ENCODE results near the gene EXOC6B. TPM values are rescaled to one million over a fixed set of nuclear protein-coding genes. Genes with fewer than 3 reads are reported as not detected.

The EXOC6B gene
- total and polyA plus RNA-seq, 10 of the 15 experiments (the other 5 are each of a cell fraction or from before 2014, with no cell fraction given) = 0.23 to 2.2 (median 1.2) TPM

DNA sequence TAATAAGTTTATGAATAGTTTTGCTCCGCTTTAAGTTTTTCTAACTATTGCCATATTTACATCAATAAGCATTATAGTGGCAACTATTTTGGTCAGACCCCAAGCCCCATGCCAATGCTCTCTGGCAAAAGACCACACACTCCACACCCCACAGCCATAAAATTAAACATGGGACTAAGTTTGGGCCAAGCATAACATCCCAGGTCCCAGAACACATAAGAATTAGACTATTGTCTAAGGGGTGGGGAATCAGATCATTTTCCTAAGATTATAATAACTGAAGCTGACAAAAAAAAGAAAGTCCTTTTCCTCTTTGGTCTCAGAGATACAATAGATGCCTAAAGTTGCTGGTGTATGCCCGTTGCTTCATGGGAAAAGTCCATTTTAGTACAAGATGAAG lies 46.3 kb downstream of the EXOC6B start (continued):
- TF ChIP-seq, protein P1, sequence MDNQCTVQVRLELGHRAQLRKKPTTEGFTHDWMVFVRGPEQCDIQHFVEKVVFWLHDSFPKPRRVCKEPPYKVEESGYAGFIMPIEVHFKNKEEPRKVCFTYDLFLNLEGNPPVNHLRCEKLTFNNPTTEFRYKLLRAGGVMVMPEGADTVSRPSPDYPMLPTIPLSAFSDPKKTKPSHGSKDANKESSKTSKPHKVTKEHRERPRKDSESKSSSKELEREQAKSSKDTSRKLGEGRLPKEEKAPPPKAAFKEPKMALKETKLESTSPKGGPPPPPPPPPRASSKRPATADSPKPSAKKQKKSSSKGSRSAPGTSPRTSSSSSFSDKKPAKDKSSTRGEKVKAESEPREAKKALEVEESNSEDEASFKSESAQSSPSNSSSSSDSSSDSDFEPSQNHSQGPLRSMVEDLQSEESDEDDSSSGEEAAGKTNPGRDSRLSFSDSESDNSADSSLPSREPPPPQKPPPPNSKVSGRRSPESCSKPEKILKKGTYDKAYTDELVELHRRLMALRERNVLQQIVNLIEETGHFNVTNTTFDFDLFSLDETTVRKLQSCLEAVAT (IDR thresholded peaks at IDR 0.05) = no peak
- TF ChIP-seq, protein P2, sequence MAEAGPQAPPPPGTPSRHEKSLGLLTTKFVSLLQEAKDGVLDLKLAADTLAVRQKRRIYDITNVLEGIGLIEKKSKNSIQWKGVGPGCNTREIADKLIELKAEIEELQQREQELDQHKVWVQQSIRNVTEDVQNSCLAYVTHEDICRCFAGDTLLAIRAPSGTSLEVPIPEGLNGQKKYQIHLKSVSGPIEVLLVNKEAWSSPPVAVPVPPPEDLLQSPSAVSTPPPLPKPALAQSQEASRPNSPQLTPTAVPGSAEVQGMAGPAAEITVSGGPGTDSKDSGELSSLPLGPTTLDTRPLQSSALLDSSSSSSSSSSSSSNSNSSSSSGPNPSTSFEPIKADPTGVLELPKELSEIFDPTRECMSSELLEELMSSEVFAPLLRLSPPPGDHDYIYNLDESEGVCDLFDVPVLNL (IDR thresholded peaks at IDR 0.05; ENCODE audit: low read depth, low read length) = no peak
- TF ChIP-seq NRF1 (conservative IDR thresholded peaks at IDR 0.05; ENCODE audit: low read depth, low read length) = no peak
- TF ChIP-seq RUNX3 (IDR thresholded peaks at IDR 0.05; ENCODE audit: low read length) = no peak
- no peak for TF ChIP-seq YBX1 (IDR thresholded peaks at IDR 0.05)
- no peak for TF ChIP-seq RCOR1 (conservative IDR thresholded peaks at IDR 0.05; ENCODE audit: low read depth, low read length)
- TF ChIP-seq EZH2 (IDR thresholded peaks at IDR 0.05; ENCODE audit: borderline replicate concordance, control insufficient read depth, low read depth, low read length) = no peak

DNA sequence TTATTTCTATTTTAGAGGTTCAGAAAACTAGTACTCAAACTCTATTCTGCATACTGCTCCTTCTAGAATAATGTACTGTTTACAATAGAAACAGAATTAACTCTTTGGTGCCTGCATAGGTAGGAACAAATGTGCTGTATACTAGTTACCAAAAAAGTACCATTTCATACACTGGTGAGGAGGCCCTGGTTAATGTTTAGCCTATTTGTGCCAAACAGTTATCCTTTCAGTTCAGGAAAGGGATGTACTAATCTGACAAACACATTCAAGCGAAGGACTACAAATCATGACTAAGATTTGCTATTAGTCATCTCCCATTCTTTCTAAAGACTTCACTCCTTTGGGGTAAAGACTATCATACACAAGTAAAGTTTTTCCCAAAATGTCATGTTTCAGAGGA lies 47.4 kb downstream of the EXOC6B start:
- RAD21 ChIA-PET (ENCODE audit: unreplicated experiment) = no interaction called here
- no peaks in the 10 kb centered on the region for H3K4me1 ChIP-seq (ENCODE audit: control insufficient read depth, insufficient read depth, low read length)

More for the DNA sequence above, 47.4 kb downstream of the EXOC6B start:
- no peak for FAIRE-seq
- Histone ChIP-seq H3K36me3 (ENCODE audit: control insufficient read depth in 2 of 2, insufficient read depth in 2 of 2, low read length in 1 of 2) (no peaks in the 10 kb centered on the region), H3K9me3 (replicated peaks; ENCODE audit: control insufficient read depth, insufficient read depth, low read length) (no peaks in the 10 kb centered on the region), H4K20me1 (ENCODE audit: control insufficient read depth, insufficient read depth) (no peaks in the 10 kb centered on the region), H3K4me3 (no peak overlapping the region), H3K27ac (ENCODE audit: control insufficient read depth, insufficient read depth) (no peak overlapping the region), H3K4me2 (ENCODE audit: control insufficient read depth, insufficient read depth) (no peak overlapping the region), H3K27me3 (replicated peaks in 1 of 2; ENCODE audit: control insufficient read depth in 2 of 2, insufficient read depth in 2 of 2, low read length in 1 of 2) (no peaks in the 10 kb centered on the region), H2AFZ (ENCODE audit: control insufficient read depth, low read depth, low read length) (no peak overlapping the region), H3K79me2 (ENCODE audit: control insufficient read depth, insufficient read depth, low read length) (no peaks in the 10 kb centered on the region), H3K9ac (ENCODE audit: control insufficient read depth, insufficient read depth, low read length) (no peak overlapping the region)
- peak; percentile 72 for ATAC-seq
- ChIA-PET CTCF (interaction anchor here (0.5 to 1.2 kb wide), 2 partner anchors 399 to 556 kb away, joined by 3 read pairs; no protein-coding TSS in a partner anchor), POLR2A (interaction anchor here (0.5 kb wide), 1 partner anchor 82 kb away, joined by 3 read pairs; no protein-coding TSS in a partner anchor), SMC1A (ENCODE audit: uncharacterized antibody, unreplicated experiment) (interaction anchor here (0.8 to 1.7 kb wide), 2 partner anchors 12 to 85 kb away, joined by 3 to 4 read pairs; no protein-coding TSS in a partner anchor)
- in situ Hi-C loops (cut with MboI) = no loop called here
- TF ChIP-seq BCL11A (IDR thresholded peaks at IDR 0.05; ENCODE audit: low read depth, low read length) (no peak), SUZ12 (IDR thresholded peaks at IDR 0.05; ENCODE audit: unreplicated experiment) (no peak), PAX5 (IDR thresholded peaks at IDR 0.05; ENCODE audit: borderline replicate concordance, low read depth, low read length) (no peak), JUND (IDR thresholded peaks at IDR 0.05; ENCODE audit: low read depth, low read length) (no peak), IKZF2 (IDR thresholded peaks at IDR 0.05) (no peak)
- no peak for DNase-seq (ENCODE audit: low read depth, low spot score)
- BruUV-seq (replicated peaks) = no TSS peak
- 28% methylated on average over 1 of the region's 1 CpG for WGBS (ENCODE audit: insufficient coverage, insufficient replicate concordance, low lambda C conversion rate, missing lambda C conversion rate)
- intact Hi-C loops (cut with micrococcal nuclease; ENCODE audit: unreplicated experiment) = no loop called here

Data from GM12878 (cell line).